HG02884 (cell line): Measurements from ENCODE around the gene SDCCAG8.

ENCODE experiments used
- ATAC-seq: cut with Tn5 transposase; IDR thresholded peaks from one replicate; pipeline ENCODE4 v1.9.1; 2021; ENCODE audit warnings: mild to moderate bottlenecking, moderate library complexity; ENCODE audit not compliant: unreplicated experiment

Gene SDCCAG8

GRCh38 chr1:243535014-243535413 is 279.2 kb downstream of the SDCCAG8 start:
- ATAC-seq: no peak

- ATAC-seq: no peak
Measured at GRCh38 chr1:243539636-243540035, 283.8 kb downstream of the SDCCAG8 start.

DNA sequence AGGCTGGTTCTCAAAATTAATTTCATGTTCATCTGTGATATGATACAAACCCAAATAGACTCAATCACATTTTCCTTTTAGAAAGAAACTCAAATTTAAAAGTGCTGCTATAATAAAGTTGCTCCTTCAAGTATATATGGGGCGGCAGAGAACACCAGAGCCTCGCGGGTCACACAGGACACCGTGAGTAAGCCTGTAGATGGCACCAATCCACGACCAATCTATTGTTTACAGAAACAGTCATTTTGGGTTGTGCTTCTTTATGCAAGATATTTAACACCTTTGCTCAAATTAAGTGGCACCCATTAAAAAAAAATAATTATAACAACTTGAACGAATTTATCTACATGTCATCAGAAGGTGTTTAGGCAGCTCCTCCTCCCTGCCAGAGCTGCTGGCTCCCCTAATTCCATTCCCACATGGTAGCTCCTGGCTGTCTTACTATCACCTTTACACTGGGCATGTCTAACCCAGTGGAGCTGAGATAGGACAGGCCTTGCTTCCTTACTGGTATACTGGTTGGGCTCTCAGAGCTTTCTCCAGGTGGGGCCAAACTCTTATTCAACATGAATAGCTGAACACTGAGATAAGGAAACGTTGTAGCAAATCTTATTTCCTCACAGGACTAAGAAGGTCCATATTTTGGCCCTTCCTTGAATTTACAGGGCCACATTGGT is 287.0 kb downstream of the SDCCAG8 start:
- no peak for ATAC-seq

- ATAC-seq: no peak
Measured at GRCh38 chr1:243543501-243543900, 287.7 kb downstream of the SDCCAG8 start.

- ATAC-seq: no peak
Measured at GRCh38 chr1:243546457-243546856, 290.6 kb downstream of the SDCCAG8 start.

GRCh38 chr1:243547891-243548290 is 292.1 kb downstream of the SDCCAG8 start:
- ATAC-seq: no peak

GRCh38 chr1:243548516-243548915 is 292.7 kb downstream of the SDCCAG8 start:
- no peak for ATAC-seq

DNA sequence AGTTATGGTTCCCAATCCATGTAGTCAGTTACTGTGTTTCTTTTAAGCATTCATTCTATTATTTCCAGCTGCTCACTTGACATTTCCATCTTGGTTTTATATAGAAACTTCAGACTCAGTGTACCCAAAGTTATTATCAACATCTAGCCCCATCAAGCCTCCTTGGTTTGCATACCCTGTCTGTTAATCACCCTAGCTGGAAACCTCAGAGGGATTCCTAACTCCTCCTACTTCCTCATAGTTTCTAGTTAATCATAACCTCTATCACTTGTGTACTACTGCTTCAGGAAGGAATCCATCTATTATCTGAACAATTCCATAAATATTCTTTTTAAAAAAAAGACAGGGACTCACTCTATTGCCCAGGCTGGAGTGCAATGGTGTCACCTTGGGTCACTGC is 293.3 kb downstream of the SDCCAG8 start:
- ATAC-seq: no peak
